NCI-H82 (cell line): ENCODE data around the gene SLC9B2.

Experiments used
- DNase-seq: peaks from one replicate; lab custom pipeline; 2025; lab: John Stamatoyannopoulos, UW

The SLC9B2 gene

GRCh38 chr4:103076747-103077347 is at the start of gene SLC9B2:
SLC9B2 (minus strand) TSS chr4:103076761; CDS start chr4:103067550, 9,211 bp downstream.
- peak; percentile 51 for DNase-seq

GRCh38 chr4:103126126-103126525 is 49.6 kb upstream of the SLC9B2 start:
- DNase-seq: no peak

GRCh38 chr4:103123114-103123513 is 46.6 kb upstream of the SLC9B2 start:
- DNase-seq: no peak

GRCh38 chr4:103118166-103118565 is 41.6 kb upstream of the SLC9B2 start:
- no peak for DNase-seq

- DNase-seq: no peak
Measured at GRCh38 chr4:103111598-103111997, 35.0 kb upstream of the SLC9B2 start.

- no peak for DNase-seq
Measured at GRCh38 chr4:103108542-103108941, 32.0 kb upstream of the SLC9B2 start.

GRCh38 chr4:103105558-103106356 is 29.2 kb upstream of the SLC9B2 start:
- DNase-seq: no peak

GRCh38 chr4:103104886-103105285 is 28.3 kb upstream of the SLC9B2 start:
- DNase-seq: no peak

- no peak for DNase-seq
Measured at GRCh38 chr4:103100691-103101090, 24.1 kb upstream of the SLC9B2 start.

GRCh38 chr4:103099691-103100392 is 23.3 kb upstream of the SLC9B2 start, which contains the start of gene BDH2:
BDH2 (minus strand) TSS chr4:103099834; CDS start chr4:103096254, 3,580 bp downstream.
- peak; percentile 92 for DNase-seq

GRCh38 chr4:103098756-103099440 is 22.3 kb upstream of the SLC9B2 start:
- no peak for DNase-seq

GRCh38 chr4:103098341-103098740 is 21.8 kb upstream of the SLC9B2 start:
- no peak for DNase-seq

- no peak for DNase-seq
Measured at GRCh38 chr4:103097112-103097511, 20.6 kb upstream of the SLC9B2 start.

GRCh38 chr4:103095080-103095479 is 18.5 kb upstream of the SLC9B2 start:
- DNase-seq: no peak

GRCh38 chr4:103092245-103092644 is 15.7 kb upstream of the SLC9B2 start:
- no peak for DNase-seq

GRCh38 chr4:103091601-103092223 is 15.2 kb upstream of the SLC9B2 start:
- DNase-seq: peak; percentile 65

GRCh38 chr4:103089481-103089880 is 12.9 kb upstream of the SLC9B2 start:
- no peak for DNase-seq

GRCh38 chr4:103086551-103086950 is 10.0 kb upstream of the SLC9B2 start:
- DNase-seq: no peak

- DNase-seq: no peak
Measured at GRCh38 chr4:103085555-103086196, 9.1 kb upstream of the SLC9B2 start.

- peak; percentile 37 for DNase-seq
Measured at GRCh38 chr4:103079621-103080020, 3.1 kb upstream of the SLC9B2 start.
